HG02852 (cell line): Measurements from ENCODE around the gene CMBL.
A peak's percentile ranks its signal among the peaks of the same experiment; 100 is the strongest.
"Not testable (repeated sequence)": the region's sequence is repeated elsewhere in the genome, so short reads cannot be mapped to it uniquely, and the experiment has no call there.

Source experiments
- ATAC-seq: cut with Tn5 transposase; IDR thresholded peaks from one replicate; pipeline ENCODE4 v1.9.1; 2021; ENCODE audit warnings: mild to moderate bottlenecking, moderate library complexity; ENCODE audit not compliant: unreplicated experiment

CMBL gene

GRCh38 chr5:10262121-10262774, 45.5 kb downstream of the CMBL start:
- ATAC-seq = no peak

GRCh38 chr5:10261065-10261464, 46.6 kb downstream of the CMBL start:
- no peak for ATAC-seq

- ATAC-seq = no peak
Measured at GRCh38 chr5:10259899-10260298, 47.8 kb downstream of the CMBL start.

GRCh38 chr5:10257870-10258269, 49.8 kb downstream of the CMBL start:
- no peak for ATAC-seq

GRCh38 chr5:10254686-10255085, 53.0 kb downstream of the CMBL start:
- ATAC-seq = no peak

- ATAC-seq = no peak
Measured at GRCh38 chr5:10253390-10253789, 54.3 kb downstream of the CMBL start.

- no peak for ATAC-seq
Measured at GRCh38 chr5:10251405-10251804, 56.3 kb downstream of the CMBL start.

- ATAC-seq = peak; percentile 17
Measured at GRCh38 chr5:10250806-10251276, 56.9 kb downstream of the CMBL start.

- peak; percentile 77 for ATAC-seq
Measured at GRCh38 chr5:10249948-10250805, 57.5 kb downstream of the CMBL start, which contains the start of gene CCT5. Gene CCT5 (plus strand): TSS chr5:10250280. CDS start chr5:10250341, 61 bp downstream.

GRCh38 chr5:10248378-10249260, 59.1 kb downstream of the CMBL start:
- peak; percentile 2 for ATAC-seq

- ATAC-seq = not testable (repeated sequence)
Measured at GRCh38 chr5:10247217-10247616, 60.5 kb downstream of the CMBL start.

GRCh38 chr5:10246761-10247160, 60.9 kb downstream of the CMBL start:
- no peak for ATAC-seq

- ATAC-seq = no peak
Measured at GRCh38 chr5:10244342-10244944, 63.3 kb downstream of the CMBL start.

GRCh38 chr5:10243660-10244240, 64.0 kb downstream of the CMBL start:
- no peak for ATAC-seq

- ATAC-seq = no peak
Measured at GRCh38 chr5:10235350-10235749, 72.4 kb downstream of the CMBL start.

GRCh38 chr5:10233505-10233904, 74.2 kb downstream of the CMBL start:
- ATAC-seq = no peak

GRCh38 chr5:10233011-10233410, 74.7 kb downstream of the CMBL start:
- ATAC-seq = no peak

- ATAC-seq = no peak
Measured at GRCh38 chr5:10232386-10232785, 75.3 kb downstream of the CMBL start.

GRCh38 chr5:10229306-10230048, 78.2 kb downstream of the CMBL start:
- no peak for ATAC-seq

- ATAC-seq = no peak
Measured at GRCh38 chr5:10228288-10228687, 79.4 kb downstream of the CMBL start.
